GM12891 (cell line): ENCODE results near the gene AFAP1L2.

Experiments used
- POLR2A ChIP-seq: IDR thresholded peaks from 2 replicates; pipeline ENCODE4 v1.6.1; 2011; ENCODE audit warnings: low read depth, low read length, control low read depth
- TAF1 ChIP-seq: IDR thresholded peaks from 2 replicates; pipeline ENCODE4 v1.6.1; 2011; ENCODE audit warnings: low read depth, low read length, control low read depth

DNA sequence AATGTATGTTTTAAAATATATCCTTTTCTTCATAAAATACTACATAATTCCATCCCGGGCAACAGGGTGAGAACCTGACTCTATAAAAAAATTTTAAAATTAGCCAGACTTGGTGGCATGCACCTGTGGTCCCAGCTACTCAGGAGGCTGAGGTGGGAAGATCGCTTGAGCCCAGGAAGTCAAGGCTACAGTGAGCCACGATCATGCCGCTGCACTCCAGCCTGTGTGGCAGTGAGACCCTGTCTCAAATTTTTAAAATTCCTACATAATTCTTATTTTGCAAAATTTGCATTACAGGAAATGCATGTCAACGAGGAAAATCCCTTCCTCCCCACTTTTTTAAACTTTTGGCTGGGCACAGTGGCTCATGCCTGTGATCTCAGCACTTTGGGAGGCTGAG, 31.3 kb downstream of the AFAP1L2 start:
- TF ChIP-seq POLR2A, result no peak
- no peak for TF ChIP-seq TAF1
